GM15510 (cell line): ENCODE results near the gene CD37.

ENCODE experiments used
- POLR2A ChIP-seq: IDR thresholded peaks from 3 replicates; pipeline ENCODE4 v1.6.1; 2011; ENCODE audit warnings: borderline replicate concordance; ENCODE audit not compliant: insufficient read length; ENCODE audit errors: extremely low read depth

The CD37 gene

DNA sequence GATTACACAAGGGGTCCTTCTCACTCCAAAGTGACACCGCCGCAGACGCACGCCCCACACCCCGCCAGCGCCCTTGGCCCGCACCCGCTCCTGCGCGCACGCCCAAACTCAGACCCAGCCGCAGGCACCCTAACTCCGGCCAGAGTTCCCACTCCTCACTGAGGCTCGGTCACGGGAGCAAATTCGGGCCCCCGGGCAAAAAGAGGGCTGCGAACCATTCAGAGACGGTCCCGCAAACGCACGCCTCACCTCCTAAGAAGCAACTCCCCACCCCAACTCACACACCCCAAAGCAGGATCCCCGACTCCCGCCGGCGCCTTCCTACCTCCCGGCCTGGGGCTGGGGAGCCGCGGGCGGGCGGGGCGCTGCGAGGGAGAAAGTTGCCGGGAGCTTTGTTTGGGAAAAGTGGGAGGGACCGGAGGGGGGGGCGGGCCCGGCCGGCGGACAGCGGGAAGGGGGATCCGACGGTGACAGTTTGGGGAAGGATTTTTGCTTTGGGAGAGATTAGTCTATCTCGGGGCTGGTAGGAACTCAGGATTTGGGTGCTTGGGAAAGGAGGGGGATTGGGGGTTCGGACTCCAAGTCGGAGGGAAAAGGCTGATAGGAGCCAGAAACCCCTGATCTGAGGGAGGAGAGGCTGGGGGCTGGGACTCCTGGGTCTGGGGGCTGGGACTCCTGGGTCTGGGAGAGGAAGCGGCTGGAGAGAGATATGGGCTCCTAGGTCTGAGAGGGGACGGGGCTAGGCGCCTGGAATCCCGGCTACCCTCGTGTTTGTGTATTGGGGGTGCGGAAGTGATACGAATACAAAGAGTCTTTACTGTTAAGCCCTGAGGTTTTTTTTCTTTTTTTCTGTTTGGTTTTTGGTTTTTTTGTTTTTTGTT, 27.1 kb downstream of the CD37 start, which contains the start of gene TEAD2:
TEAD2 (minus strand) TSS at position 369 of the 881 bp plus-strand sequence. CDS start 2,341 bp downstream, outside the sequence.
- TF ChIP-seq POLR2A = no peak

DNA sequence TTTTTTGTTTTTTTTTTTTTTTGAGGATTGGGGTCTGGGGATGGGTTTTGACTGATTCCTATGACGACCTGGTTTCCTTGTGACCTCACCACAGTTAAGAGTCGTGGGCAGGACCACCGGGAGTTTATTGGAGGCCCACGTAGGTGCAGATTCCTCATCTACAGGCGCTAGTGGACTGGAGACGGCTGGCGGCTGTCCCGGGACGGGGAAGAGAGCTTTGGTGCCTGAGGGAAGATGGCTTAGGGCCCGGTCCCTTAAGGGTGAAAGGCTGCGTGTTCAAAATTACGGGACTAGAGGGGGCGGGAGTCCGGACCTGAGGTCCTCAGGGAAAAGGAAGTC, 27.7 kb downstream of the CD37 start:
- no peak for TF ChIP-seq POLR2A

DNA sequence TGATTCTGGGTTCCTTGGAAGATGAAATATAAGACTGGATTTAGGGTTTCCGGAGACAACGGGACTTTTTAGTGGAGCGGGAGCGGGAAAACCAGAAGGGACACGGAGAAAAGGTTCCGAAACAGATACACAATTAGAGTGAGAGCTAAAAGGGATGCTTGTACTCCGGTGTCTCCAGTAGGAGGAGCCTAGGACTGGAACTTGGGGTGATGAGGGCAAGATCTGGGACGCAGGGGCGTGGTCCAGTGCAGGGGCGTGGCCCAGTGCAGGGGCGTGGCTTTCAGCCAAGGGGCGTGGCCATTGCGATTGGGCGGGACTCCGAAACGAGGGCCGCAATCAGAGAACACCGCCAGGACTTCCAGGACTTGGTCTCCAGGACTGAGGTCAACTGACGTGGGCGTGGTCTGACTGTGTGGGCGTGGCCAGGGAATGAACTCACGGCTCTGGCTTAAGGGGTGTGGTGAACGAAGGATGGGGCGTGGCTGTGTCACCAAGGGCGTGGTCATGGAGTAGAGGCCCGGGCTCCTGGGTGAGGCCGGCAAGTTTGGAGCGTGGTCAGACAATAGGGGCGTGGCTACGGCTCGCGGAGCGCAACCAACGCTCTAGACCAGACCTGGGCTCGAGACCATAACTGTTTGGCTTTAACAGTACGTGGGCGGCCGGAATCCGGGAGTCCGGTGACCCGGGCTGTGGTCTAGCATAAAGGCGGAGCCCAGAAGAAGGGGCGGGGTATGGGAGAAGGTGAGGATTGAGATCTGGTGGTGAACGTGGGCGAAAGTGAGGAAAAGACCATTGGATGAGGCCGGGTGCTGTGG, 28.3 kb downstream of the CD37 start, which contains the start of gene DKKL1:
DKKL1 (plus strand) TSS at position 610 of the 815 bp plus-strand sequence; CDS start at position 732, 122 bp downstream.
- no peak for TF ChIP-seq POLR2A

DNA sequence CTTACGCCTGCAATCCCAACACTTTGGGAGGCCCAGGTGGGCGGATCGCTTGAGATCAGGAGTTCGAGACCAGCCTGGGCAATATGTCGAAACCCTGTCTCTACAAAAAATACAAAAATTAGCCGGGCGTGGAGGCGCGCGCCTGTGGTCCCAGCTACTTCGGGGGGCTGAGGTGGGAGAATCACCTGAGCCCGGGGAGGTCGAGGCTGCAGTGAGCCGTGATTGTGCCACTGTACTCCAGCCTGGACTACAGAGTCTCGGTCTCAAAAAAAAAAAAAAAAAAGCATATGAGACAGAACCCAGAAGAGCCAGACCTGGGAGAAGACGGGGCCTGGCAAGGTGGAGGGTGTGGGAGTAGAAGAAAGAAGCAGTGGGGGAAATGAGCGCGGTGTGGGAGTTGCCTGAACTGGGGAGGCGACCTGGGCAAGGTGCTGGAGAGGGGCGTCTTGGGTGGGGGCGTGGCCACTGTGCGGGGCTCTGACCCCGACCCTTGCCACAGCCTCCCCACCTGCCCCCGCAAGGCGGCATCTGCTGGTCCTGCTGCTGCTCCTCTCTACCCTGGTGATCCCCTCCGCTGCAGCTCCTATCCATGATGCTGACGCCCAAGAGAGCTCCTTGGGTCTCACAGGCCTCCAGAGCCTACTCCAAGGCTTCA, 29.0 kb downstream of the CD37 start:
- no peak for TF ChIP-seq POLR2A

DNA sequence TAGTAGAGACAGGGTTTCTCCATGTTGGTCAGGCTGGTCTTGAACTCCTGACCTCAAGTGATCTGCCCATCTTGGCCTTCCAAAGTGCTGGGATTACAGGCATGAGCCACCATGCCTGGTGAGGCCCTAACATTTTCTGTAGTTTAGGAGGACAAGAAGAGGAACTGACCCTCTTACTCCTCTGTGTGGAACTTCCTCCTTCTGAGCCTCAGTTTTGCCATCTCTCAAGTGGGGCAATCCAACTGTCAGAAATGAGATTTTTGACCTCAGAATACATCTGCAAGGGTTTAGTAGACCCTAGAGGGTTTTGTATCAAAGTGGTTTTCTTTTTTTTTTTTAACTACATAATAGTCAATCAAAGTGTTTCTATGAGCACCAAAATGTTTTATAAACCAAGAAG, 30.9 kb downstream of the CD37 start:
- TF ChIP-seq POLR2A = no peak

DNA sequence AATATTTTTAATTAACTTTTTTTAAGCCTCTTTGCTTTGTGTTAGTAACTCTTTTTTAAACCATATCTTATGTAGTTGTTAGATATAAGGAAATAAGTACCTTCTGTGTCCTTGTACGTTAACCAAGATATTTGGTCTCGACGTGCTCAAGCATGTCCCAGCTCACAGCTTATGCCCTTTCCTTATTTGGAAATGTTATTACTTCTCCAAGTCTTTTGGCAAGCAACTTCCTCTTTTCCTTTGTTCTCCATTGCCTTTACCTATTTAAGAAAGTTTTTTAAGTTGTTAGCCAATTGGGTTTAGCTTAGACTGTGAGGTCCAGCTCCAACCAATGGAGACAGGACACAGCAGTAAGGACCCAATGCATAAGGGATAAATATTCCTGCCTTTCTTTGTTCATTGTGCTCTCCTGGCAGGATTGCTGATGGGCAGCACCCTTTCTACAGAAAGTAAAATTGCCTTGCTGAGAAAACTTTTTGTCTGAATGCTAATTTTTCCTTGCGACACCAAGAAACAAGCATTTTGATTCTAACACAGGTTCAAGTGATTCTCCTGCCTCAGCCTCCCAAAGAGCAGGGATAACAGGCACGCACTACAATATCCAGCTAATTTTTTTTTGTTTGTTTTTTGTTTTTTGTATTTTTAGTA, 33.6 kb downstream of the CD37 start:
- no peak for TF ChIP-seq POLR2A

DNA sequence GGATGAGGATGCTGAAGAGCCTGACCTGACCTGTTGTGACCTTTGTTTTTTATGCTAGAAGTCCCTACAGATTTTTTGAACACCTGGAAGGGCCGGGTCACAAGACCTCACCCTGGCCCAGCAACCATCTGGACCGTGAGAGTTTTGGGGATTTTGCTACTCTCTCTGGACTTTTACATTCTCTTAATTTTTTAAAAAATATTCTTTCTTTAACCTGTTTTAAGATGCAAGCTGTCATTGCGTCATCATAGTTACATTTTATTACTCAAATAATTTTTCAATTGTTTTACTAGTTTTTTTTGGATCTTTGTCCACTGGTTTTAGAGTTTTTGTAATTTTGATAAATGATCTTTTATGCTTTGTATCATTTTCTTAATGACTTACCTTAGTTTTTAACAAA, 36.0 kb downstream of the CD37 start:
- no peak for TF ChIP-seq POLR2A

DNA sequence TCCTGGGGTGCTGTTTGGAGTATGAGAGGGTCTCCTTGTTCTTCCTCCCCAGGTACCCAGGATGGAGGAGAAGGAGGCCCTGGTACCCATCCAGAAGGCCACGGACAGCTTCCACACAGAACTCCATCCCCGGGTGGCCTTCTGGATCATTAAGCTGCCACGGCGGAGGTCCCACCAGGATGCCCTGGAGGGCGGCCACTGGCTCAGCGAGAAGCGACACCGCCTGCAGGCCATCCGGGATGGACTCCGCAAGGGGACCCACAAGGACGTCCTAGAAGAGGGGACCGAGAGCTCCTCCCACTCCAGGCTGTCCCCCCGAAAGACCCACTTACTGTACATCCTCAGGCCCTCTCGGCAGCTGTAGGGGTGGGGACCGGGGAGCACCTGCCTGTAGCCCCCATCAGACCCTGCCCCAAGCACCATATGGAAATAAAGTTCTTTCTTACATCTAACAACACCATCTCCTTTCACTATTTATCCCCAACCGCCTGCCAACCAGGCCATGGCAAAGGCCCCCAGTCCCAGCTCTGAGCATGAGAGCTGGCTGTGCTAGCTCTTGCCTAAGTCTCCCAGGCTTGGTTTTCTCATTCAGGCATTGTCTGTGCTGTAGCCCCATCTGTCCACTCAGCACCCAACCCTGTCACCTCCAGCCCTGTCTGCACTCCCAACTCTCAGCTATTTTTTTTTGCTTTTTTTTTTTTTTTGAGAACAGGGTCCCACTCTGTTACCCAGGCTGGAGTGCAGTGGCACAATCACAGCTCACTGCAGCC, 39.6 kb downstream of the CD37 start:
- no peak for TF ChIP-seq POLR2A

DNA sequence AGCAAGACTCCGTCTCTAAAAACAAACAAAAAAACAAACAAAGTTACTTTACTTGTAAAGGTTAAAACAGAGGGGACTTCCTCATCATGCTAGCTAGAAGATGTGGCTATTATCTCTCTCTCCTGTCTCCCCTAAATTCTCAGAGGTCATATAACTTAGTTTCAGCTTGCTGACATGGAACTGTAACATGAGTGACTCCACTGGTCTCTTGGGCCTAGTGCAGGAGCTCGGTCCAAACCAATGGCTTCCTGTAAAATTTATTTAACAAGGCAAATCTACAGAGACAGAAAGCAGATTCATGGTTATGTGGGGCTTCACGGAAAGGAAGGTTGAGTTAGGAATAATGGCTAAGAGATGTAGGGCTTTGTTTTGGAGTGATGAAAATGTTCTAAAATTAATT, 43.3 kb downstream of the CD37 start:
- TF ChIP-seq POLR2A = no peak

DNA sequence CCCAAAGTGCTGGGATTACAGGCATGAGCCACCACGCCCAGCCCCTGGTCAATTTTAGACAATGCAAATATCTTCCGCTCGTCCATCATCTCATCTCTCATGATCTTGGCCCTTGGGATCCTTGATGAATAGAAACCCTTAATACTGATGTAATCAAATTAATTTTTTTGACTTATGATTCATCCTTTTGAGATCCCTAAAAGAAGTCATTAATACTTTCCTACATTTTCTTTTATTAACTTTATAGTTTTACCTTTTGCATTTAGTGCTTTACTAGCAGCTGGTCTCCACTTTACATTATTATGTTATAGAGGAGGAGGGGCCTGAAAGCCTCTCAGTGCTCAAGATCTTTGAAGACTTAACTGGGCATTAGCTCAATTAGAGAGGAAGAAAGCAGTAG, 45.2 kb downstream of the CD37 start:
- no peak for TF ChIP-seq POLR2A

DNA sequence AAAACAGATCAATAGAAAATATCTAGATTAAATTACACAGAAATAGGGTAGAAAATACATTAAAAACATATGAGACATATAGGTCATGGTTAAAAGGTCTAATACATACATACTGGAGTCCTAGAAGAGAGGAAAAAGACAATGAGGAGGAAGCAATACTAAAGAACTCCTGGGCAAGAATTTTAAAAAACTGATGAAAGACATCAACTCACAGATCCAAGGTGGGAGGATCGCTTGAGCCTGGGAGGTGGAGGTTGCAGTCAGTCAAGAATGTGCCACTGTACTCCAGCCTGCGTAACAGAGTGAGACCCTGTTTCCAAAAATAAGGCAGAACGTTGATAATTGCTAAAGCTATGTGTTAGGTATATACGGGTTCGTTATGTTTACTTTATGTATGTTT, 47.4 kb downstream of the CD37 start:
- no peak for TF ChIP-seq POLR2A

DNA sequence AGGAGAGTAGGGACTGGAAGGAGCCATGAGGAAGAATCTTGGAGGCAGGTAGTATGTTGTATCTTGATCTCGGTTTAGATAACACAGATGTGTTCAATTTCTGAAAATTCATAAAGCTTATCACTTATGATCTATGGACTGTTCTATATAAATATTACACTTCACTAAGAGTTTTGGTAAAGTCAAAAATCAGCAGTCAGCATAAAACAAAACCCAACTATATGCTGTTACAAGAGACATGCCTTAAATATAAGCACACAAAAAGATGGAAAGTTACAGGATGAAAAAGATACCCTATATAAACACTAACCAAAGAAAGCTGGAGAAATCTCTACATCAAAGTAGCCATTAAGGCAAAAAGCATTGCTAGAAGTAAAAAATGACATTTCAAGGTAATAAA, 48.4 kb downstream of the CD37 start:
- TF ChIP-seq POLR2A = no peak

DNA sequence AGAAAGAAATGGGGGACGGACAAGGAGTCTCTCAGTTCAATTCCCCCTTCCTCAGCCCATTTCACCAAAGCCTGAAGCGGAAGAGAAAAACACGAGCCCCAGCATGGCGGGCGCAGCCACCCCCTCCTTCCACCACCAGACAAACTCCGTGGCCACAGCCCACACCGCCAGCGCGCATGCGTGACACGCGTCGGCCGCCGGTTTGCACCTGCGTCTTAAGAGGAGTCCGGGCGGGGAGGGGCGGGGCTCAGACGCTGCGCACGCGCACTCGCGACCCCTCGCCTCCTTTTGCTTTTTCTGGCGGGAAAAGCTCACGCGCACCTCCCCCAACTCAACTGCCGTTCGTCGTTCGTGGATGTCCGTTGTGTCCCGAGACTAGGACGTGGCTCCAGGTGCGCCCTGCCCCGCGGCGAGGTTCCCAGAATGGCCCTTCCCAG, 52.7 kb downstream of the CD37 start, which contains the start of gene KASH5:
KASH5 (plus strand) TSS at position 314 of the 437 bp plus-strand sequence. CDS start 2,635 bp downstream, outside the sequence.
- TF ChIP-seq POLR2A = no peak

DNA sequence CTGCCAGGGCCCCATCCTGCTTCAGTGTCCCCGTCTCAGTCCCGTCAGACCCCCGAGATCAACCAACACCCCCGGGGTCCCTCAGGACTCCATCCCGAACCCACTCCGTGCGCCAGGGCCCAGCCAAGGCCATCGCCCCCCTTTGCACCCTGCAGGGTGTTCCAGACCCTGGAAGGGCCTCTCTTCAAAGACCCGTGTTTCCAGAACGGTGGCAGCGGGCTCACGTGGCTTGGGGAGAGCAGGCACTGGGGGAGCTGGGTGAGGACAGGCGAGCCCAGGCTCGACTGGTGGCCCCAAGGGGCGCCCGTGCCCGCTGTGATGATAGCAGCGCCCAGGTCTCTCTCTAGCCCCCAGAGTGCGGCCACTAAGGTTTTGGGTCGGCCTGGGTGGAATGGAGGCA, 54.2 kb downstream of the CD37 start:
- no peak for TF ChIP-seq POLR2A
